K562 (cell line): ENCODE measurements around the gene SDHAF1. TPM values are rescaled to one million over a fixed set of nuclear protein-coding genes. Genes with fewer than 3 reads are reported as not detected.

ENCODE experiments used
- EHMT2 ChIP-seq: fragments of 450-650 bp; IDR thresholded peaks from 2 replicates; pipeline ENCODE4 v1.6.1; 2018; ENCODE audit warnings: antibody characterized with exemption
- HNRNPH1 ChIP-seq: fragments of 200-400 bp; formaldehyde crosslinking; optimal IDR thresholded peaks from 2 replicates; pipeline ENCODE3; 2017; ENCODE audit warnings: low read depth, mild to moderate bottlenecking, low read length, moderate library complexity
- HNRNPL ChIP-seq: fragments of 200-400 bp; formaldehyde crosslinking; IDR thresholded peaks from 2 replicates; pipeline ENCODE4 v1.6.1; 2017; ENCODE audit warnings: low read depth, mild to moderate bottlenecking, low read length
- MCM5 ChIP-seq: fragments of 450-650 bp; IDR thresholded peaks from 2 replicates; pipeline ENCODE4 v1.6.1; 2016; ENCODE audit warnings: low read depth
- NFE2L1 ChIP-seq: fragments of 450-650 bp; IDR thresholded peaks from 2 replicates; pipeline ENCODE4 v1.6.1; 2016; ENCODE audit warnings: missing genetic modification characterization, low read depth, mild to moderate bottlenecking, missing compliant biosample characterization, moderate library complexity, borderline replicate concordance
- TEAD2 ChIP-seq: fragments of 450-650 bp; IDR thresholded peaks from 2 replicates; pipeline ENCODE4 v1.6.1; 2016; ENCODE audit warnings: missing genetic modification characterization, control low read depth, missing compliant biosample characterization
- TOE1 ChIP-seq, 2 experiments: fragments of 450-650 bp in 1 of 2; sonication (generic) in 1 of 2; formaldehyde crosslinking in 1 of 2; IDR thresholded peaks; 2 replicates each; pipeline versions ENCODE4 v1.7.1 to v1.8.0; 2016 to 2022; ENCODE audit warnings: borderline replicate concordance in 2 of 2, mild to moderate bottlenecking in 2 of 2, antibody characterized with exemption in 1 of 2, inconsistent platforms in 1 of 2, low read depth in 1 of 2, missing genetic modification reagents in 1 of 2, moderate library complexity in 1 of 2
- WHSC1 ChIP-seq: IDR thresholded peaks from one replicate; pipeline ENCODE4 v1.6.1; 2012; ENCODE audit warnings: low read length, control low read depth, inconsistent platforms
- ZBTB7A ChIP-seq: IDR thresholded peaks from 2 replicates; pipeline ENCODE4 v1.6.1; 2011; ENCODE audit warnings: low read depth, mild to moderate bottlenecking, low read length, moderate library complexity, borderline replicate concordance; ENCODE audit not compliant: control insufficient read depth
- ZNF274 ChIP-seq: IDR thresholded peaks from 2 replicates; pipeline ENCODE4 v1.6.1; 2011; ENCODE audit warnings: low read depth, mild to moderate bottlenecking, low read length, moderate library complexity, borderline replicate concordance
- ZNF778 ChIP-seq: fragments of 450-650 bp; formaldehyde crosslinking; IDR thresholded peaks from 2 replicates; pipeline ENCODE4 v1.4.0; 2020; ENCODE audit warnings: mild to moderate bottlenecking, moderate library complexity
- polyA plus RNA-seq, 8 experiments: library from polyadenylated mRNA; depleted of rRNA in 4 of 8; stranded (reverse) in 5 of 8; unstranded in 3 of 8; fragments of >200 nt; fragmentation: Nextera tagmentation in 2 of 8; fragmentation: Illumina TruSeq in 1 of 8; extraction: Ambion mirVana in 2 of 8; extraction: Trizol in 1 of 8; gene quantifications; 2 replicates each; pipeline versions ENCODE4 v1.2.1 to v1.2.3, GENCODE V29; 2011 to 2014; ENCODE audit warnings: inconsistent platforms in 1 of 8, missing spikeins in 1 of 8
- total RNA-seq, 7 experiments: library from RNA; depleted of rRNA in 6 of 7; stranded (reverse); fragments of >200 nt in 6 of 7; fragmentation: Illumina TruSeq in 2 of 7; extraction: Trizol in 2 of 7; gene quantifications; 2 replicates each; pipeline versions ENCODE4 v1.2.1 to v1.2.3, GENCODE V29; 2011 to 2021; ENCODE audit warnings: low replicate concordance in 1 of 7
- TF ChIP-seq, protein P1 (sequence below): sonication (generic); formaldehyde crosslinking; IDR thresholded peaks from 2 replicates; pipeline ENCODE4 v1.8.1; 2023; ENCODE audit warnings: mild to moderate bottlenecking, missing genetic modification reagents
- TF ChIP-seq, protein P2 (sequence below), 3 experiments: IDR thresholded peaks in 2 of 3; conservative IDR thresholded peaks in 1 of 3; 2 replicates each; pipeline ENCODE4 v1.5.1; 2011 to 2012; ENCODE audit warnings: low read length in 3 of 3, mild to moderate bottlenecking in 3 of 3, control low read depth in 2 of 3, improper control_type of control experiment in 1 of 3, inconsistent platforms in 1 of 3, low read depth in 1 of 3, mixed read lengths in 1 of 3, moderate library complexity in 1 of 3; ENCODE audit not compliant: insufficient read depth in 2 of 3
- TF ChIP-seq, protein P3 (sequence below): fragments of 450-650 bp; formaldehyde crosslinking; IDR thresholded peaks from 2 replicates; pipeline ENCODE4 v1.4.0; 2022; ENCODE audit warnings: missing genetic modification characterization
- TF ChIP-seq, protein P4 (sequence below): fragments of 450-650 bp; IDR thresholded peaks from 2 replicates; pipeline ENCODE4 v1.6.1; 2014; ENCODE audit warnings: low read depth, mild to moderate bottlenecking, moderate library complexity, borderline replicate concordance
- TF ChIP-seq, protein P5 (sequence below): fragments of 450-650 bp; IDR thresholded peaks from 2 replicates; pipeline ENCODE4 v1.6.1; 2016; ENCODE audit warnings: missing biosample characterization, missing genetic modification characterization

SDHAF1 gene
- total and polyA plus RNA-seq, 9 of the 15 experiments (the other 6 are each of a cell fraction or from before 2014, with no cell fraction given) = 0.42 to 55.7 (median 18.8) TPM

DNA sequence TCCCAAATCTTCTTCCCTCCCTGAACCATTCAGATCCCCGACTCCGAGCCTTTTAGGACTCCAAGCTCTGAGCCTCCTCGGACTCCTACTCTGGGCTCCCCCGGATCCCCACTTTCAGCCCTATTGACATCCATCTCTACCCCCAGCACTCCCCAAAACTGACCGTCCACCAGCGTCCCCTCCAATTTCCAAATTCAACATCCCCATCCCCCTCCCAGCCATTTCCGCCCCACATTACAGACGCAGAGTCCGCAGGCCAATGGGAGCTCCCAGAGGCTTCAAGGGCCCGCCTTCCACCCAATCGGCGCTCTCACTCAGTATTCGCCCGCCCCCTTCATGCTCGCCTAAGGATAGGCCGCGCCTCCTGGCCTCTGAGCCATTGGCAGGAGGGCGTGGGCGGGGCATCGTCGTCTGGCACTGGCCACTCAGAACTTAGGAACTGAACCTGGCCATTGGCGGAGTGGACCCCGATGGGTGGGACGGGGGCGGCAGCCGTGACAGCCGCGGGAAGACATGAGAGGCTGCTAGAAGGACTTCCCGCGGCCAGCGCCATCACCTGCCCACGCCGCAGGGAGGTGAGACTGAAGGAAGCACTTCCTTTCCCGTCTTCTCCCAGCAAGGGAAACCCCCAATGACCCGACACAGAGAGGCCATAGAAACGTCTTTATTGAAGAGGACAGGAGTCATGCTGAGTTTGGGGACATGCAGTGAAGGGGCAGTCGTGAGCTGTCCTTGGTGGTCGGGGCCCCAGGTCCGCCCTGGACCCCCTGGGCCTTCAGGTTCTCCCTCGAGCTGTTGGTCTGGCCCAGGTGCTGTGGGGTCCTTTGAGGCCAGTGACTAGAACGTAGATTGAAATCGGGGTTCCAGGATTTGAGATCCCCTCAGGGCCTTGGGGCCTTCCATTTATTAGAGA lies 19.3 kb downstream of the SDHAF1 start, which contains the start of gene ALKBH6 (continued):
- no peak for TF ChIP-seq HNRNPL
- TF ChIP-seq, protein P1, sequence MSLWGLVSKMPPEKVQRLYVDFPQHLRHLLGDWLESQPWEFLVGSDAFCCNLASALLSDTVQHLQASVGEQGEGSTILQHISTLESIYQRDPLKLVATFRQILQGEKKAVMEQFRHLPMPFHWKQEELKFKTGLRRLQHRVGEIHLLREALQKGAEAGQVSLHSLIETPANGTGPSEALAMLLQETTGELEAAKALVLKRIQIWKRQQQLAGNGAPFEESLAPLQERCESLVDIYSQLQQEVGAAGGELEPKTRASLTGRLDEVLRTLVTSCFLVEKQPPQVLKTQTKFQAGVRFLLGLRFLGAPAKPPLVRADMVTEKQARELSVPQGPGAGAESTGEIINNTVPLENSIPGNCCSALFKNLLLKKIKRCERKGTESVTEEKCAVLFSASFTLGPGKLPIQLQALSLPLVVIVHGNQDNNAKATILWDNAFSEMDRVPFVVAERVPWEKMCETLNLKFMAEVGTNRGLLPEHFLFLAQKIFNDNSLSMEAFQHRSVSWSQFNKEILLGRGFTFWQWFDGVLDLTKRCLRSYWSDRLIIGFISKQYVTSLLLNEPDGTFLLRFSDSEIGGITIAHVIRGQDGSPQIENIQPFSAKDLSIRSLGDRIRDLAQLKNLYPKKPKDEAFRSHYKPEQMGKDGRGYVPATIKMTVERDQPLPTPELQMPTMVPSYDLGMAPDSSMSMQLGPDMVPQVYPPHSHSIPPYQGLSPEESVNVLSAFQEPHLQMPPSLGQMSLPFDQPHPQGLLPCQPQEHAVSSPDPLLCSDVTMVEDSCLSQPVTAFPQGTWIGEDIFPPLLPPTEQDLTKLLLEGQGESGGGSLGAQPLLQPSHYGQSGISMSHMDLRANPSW (CRISPR knock-in tag) = no peak
- TF ChIP-seq HNRNPH1 = no peak
- TF ChIP-seq MCM5 = no peak
- TF ChIP-seq WHSC1 = no peak
- no peak for TF ChIP-seq TEAD2 (tag)
- TF ChIP-seq, protein P2, sequence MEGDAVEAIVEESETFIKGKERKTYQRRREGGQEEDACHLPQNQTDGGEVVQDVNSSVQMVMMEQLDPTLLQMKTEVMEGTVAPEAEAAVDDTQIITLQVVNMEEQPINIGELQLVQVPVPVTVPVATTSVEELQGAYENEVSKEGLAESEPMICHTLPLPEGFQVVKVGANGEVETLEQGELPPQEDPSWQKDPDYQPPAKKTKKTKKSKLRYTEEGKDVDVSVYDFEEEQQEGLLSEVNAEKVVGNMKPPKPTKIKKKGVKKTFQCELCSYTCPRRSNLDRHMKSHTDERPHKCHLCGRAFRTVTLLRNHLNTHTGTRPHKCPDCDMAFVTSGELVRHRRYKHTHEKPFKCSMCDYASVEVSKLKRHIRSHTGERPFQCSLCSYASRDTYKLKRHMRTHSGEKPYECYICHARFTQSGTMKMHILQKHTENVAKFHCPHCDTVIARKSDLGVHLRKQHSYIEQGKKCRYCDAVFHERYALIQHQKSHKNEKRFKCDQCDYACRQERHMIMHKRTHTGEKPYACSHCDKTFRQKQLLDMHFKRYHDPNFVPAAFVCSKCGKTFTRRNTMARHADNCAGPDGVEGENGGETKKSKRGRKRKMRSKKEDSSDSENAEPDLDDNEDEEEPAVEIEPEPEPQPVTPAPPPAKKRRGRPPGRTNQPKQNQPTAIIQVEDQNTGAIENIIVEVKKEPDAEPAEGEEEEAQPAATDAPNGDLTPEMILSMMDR (IDR thresholded peaks at IDR 0.05 in 2 of 3, conservative IDR thresholded peaks at IDR 0.05 in 1 of 3; ENCODE audit: insufficient read depth in 2 of 3, low read depth in 1 of 3, low read length in 3 of 3) = no peak
- TF ChIP-seq, protein P3, sequence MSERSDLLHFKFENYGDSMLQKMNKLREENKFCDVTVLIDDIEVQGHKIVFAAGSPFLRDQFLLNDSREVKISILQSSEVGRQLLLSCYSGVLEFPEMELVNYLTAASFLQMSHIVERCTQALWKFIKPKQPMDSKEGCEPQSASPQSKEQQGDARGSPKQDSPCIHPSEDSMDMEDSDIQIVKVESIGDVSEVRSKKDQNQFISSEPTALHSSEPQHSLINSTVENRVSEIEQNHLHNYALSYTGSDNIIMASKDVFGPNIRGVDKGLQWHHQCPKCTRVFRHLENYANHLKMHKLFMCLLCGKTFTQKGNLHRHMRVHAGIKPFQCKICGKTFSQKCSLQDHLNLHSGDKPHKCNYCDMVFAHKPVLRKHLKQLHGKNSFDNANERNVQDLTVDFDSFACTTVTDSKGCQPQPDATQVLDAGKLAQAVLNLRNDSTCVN (CRISPR knock-in tag) = 0 out of 2 replicates have a peak, but pooled peaks have one; percentile 40
- no peak for TF ChIP-seq ZNF274
- TF ChIP-seq, protein P4, sequence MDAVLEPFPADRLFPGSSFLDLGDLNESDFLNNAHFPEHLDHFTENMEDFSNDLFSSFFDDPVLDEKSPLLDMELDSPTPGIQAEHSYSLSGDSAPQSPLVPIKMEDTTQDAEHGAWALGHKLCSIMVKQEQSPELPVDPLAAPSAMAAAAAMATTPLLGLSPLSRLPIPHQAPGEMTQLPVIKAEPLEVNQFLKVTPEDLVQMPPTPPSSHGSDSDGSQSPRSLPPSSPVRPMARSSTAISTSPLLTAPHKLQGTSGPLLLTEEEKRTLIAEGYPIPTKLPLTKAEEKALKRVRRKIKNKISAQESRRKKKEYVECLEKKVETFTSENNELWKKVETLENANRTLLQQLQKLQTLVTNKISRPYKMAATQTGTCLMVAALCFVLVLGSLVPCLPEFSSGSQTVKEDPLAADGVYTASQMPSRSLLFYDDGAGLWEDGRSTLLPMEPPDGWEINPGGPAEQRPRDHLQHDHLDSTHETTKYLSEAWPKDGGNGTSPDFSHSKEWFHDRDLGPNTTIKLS = peak; percentile 31; the same call in 1 of the 2 replicates
- TF ChIP-seq, protein P5, sequence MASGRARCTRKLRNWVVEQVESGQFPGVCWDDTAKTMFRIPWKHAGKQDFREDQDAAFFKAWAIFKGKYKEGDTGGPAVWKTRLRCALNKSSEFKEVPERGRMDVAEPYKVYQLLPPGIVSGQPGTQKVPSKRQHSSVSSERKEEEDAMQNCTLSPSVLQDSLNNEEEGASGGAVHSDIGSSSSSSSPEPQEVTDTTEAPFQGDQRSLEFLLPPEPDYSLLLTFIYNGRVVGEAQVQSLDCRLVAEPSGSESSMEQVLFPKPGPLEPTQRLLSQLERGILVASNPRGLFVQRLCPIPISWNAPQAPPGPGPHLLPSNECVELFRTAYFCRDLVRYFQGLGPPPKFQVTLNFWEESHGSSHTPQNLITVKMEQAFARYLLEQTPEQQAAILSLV (tag) = no peak
- TF ChIP-seq ZNF778 (CRISPR knock-in tag) = no peak
- TF ChIP-seq ZBTB7A = peak; percentile 57; the same call in 1 of the 2 replicates
- no peak for TF ChIP-seq NFE2L1 (tag)
- no peak for TF ChIP-seq TOE1 (IDR thresholded peaks at IDR 0.05; ENCODE audit: borderline replicate concordance)
- TF ChIP-seq TOE1 (CRISPR knock-in tag; IDR thresholded peaks at IDR 0.05; ENCODE audit: borderline replicate concordance, low read depth) = no peak
- TF ChIP-seq EHMT2 = no peak
